RCC 7860 (cell line): ENCODE data around the gene HLA-DMB.
A peak's percentile ranks its signal among the peaks of the same experiment; 100 is the strongest.

Experiments used
- DNase-seq: peaks from one replicate; pipeline ENCODE4 v3.0.0-alpha.2; 2015; ENCODE audit warnings: low spot score
- FAIRE-seq: peaks from 2 replicates; lab custom pipeline; 2012; peaks lifted over from hg19 to GRCh38; lab: Jason Lieb, UNC

Gene HLA-DMB

DNA sequence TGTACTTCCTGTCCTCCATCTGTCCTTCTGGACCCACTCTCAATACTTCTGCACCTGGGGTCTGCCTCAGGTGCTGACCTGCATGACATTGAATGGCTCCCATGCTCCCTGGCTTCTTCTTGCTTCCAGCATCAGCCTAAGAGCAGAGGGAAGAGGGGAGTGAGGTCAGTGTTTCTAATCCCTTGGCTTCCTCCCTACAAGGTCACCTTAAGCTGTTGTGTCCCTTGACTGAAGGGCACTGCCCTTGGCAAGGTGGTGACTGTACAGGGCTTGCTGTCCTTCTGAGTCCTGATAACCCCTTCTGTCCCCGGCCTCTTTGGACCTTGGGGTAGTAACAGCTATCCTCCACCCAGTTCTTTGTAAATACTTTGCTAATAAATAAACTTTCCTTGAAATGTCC lies 9.6 kb downstream of the HLA-DMB start:
- no peak for FAIRE-seq
- DNase-seq = no peak

DNA sequence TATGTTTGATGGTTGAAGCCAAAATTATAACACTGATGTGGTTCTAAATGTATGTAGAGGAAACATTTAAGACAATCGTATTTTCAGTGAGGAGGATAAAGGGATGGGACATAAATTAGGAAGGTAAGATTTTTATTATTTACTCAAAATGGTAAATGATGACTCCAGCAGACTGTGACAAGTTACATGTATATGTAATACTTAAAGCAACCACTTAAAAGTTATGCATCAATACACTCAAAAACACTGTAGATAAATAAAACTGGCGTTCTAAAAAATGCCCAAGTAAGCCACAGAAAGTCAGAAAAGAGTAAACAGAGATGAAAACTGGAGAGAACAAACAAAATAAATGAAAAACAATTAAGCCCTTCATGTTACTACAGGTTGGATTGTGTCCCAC lies 18.7 kb downstream of the HLA-DMB start:
- FAIRE-seq (no peak), DNase-seq (no peak)

- DNase-seq (no peak), FAIRE-seq (peak; percentile 71)
Measured at GRCh38 chr6:32920715-32921114, 20.1 kb downstream of the HLA-DMB start.

- FAIRE-seq = no peak
Measured at GRCh38 chr6:32912951-32913350, 27.9 kb downstream of the HLA-DMB start.

GRCh38 chr6:32908897-32909296 lies 31.9 kb downstream of the HLA-DMB start:
- peak; percentile 96 for FAIRE-seq
- peak; percentile 28 for DNase-seq

More at GRCh38 chr6:32912951-32913350, 27.9 kb downstream of the HLA-DMB start:
- no peak for DNase-seq

- DNase-seq (peak; percentile 78), FAIRE-seq (peak; percentile 96)
Measured at GRCh38 chr6:32906539-32906938, 34.3 kb downstream of the HLA-DMB start.

- FAIRE-seq = peak; percentile 27
- no peak for DNase-seq
Measured at GRCh38 chr6:32905078-32905477, 35.8 kb downstream of the HLA-DMB start.

DNA sequence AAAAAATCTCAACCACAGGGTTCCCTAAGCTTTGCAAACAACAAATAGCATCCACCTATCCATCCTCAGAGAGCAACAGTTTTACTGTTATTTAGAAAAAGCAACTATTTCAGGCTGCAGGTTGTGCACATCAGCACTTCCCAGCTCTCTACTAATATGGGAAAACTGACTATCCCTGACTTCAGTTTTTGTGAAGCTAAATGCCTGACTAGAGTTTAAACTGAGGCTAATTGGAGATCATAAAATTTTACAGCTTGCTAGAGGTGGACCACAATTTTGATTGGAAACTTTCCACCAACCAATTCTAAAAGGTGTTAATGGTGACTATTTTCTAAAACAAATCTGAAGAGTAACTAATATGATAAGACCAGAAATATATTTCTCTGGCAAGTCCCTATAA lies 36.9 kb downstream of the HLA-DMB start:
- DNase-seq (no peak), FAIRE-seq (no peak)

DNA sequence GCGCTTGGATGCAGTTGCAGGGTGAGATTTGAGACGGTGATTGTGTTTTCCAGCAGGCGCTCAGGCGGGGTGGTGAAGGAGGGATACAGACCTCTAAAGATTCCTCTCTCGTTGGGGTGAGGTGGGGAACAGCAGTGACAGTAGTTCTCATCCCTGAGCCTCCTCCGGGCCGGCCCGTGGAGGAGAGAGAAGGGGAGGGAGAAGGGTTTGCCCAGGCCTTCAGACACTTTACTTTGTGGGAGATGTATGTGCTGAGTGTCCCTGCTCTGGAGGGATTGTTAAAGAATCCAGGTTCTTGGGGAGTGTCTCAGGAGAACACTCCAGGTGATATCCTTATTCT lies 45.9 kb downstream of the HLA-DMB start:
- FAIRE-seq = no peak
- DNase-seq = no peak

- peak; percentile 76 for DNase-seq
- FAIRE-seq = no peak
Measured at GRCh38 chr6:32894085-32895005, 46.5 kb downstream of the HLA-DMB start.

GRCh38 chr6:32890831-32891230 lies 50.0 kb downstream of the HLA-DMB start:
- no peak for FAIRE-seq
- no peak for DNase-seq

DNA sequence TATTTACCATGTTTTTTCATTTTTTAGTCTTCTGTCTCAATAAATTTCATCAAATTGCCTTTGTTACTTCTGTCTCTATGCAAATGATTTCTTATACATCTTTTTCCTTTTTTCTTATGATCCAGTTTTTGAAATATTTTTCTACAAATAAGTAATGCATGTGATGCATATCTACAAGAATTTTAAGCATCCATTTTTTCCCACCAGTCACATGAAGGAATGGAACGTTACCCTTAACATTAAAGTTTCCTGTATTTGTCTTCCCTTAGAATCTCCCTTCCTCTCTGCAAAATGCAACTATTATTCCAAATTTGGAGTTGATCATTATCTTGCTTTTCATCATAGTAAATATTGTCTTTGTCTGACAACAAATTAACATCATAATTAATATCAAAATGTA lies 51.3 kb downstream of the HLA-DMB start:
- DNase-seq = no peak
- no peak for FAIRE-seq

GRCh38 chr6:32888576-32888975 lies 52.3 kb downstream of the HLA-DMB start:
- FAIRE-seq (no peak), DNase-seq (no peak)

DNA sequence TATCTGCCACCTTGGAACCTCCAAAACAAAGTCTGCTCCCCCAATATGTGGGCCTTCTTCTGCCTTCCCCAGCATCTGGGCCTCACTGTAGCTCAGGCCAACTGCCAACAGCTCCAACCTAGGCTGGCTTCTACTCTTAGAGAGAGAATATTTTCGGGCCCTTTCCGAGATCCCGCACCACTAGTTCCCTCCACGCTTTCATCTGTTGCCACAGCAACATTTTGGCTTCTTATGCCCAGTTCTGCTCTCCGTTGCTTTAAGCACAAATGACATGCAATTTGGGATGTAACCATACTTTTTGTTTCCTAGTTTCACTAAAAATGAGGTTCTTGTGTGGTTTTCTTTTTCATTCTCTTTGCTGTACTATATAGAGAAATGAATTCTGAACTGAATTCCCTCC lies 53.2 kb downstream of the HLA-DMB start:
- no peak for FAIRE-seq

DNA sequence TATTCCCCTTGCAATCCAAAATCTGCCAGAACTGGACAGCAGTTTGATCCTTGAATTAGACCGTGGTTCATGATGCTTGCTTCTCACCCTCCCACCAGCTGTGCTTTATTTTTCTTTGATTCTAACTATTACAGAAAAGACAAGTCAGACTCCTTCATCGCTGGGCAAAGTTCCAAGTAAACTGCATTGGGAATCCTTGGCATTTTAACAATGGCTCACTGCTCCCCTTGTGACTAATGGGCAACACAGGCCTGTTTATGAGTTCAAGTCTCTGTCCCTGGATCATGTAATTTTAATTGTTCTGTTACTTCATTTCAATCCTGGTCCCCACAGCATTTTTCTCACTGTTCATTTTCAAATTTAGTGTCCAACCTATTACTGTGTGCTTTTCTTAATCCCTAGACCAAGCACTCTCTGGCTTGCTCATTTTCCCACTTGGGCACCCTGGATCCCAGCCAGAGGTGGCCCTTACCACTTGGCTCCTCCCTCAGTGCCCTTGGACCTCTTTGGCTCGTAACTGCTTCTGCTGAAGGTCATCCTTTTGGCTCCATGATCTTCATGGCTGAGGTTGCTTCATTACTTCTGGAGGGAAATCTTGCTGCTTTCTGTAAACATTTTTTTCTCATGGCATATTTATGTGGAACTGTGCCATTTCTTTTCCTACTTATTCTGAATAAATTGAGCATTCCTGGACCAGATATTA lies 54.0 kb downstream of the HLA-DMB start:
- peak; percentile 43 for DNase-seq
- FAIRE-seq = no peak

More for the DNA sequence above, 53.2 kb downstream of the HLA-DMB start:
- no peak for DNase-seq

- DNase-seq = peak; percentile 32
- peak; percentile 78 for FAIRE-seq
Measured at GRCh38 chr6:32885698-32886286, 55.0 kb downstream of the HLA-DMB start.
